Thyroid gland (tissue), 4 donors: ENCODE data around the gene POLR2L.

Source experiments
- POLR2A ChIP-seq, 2 donors: fragments of 450-650 bp; IDR thresholded peaks; one replicate each; pipeline ENCODE4 v1.6.1; 2017; ENCODE audit warnings: antibody characterized with exemption in 2 of 2, mild to moderate bottlenecking in 2 of 2, moderate library complexity in 1 of 2
- TF ChIP-seq, protein P1 (sequence below), 6 experiments: fragments of 200-600 bp in 3 of 6; fragments of 450-650 bp in 3 of 6; sonication (generic) in 3 of 6; IDR thresholded peaks; one replicate each; pipeline ENCODE4 v1.5.1; 2016 to 2019; ENCODE audit warnings: antibody characterized with exemption in 6 of 6, mild to moderate bottlenecking in 2 of 6, inconsistent platforms in 1 of 6, moderate library complexity in 1 of 6

- TF ChIP-seq POLR2A (IDR thresholded peaks at IDR 0.05): no peak
- TF ChIP-seq, protein P1, sequence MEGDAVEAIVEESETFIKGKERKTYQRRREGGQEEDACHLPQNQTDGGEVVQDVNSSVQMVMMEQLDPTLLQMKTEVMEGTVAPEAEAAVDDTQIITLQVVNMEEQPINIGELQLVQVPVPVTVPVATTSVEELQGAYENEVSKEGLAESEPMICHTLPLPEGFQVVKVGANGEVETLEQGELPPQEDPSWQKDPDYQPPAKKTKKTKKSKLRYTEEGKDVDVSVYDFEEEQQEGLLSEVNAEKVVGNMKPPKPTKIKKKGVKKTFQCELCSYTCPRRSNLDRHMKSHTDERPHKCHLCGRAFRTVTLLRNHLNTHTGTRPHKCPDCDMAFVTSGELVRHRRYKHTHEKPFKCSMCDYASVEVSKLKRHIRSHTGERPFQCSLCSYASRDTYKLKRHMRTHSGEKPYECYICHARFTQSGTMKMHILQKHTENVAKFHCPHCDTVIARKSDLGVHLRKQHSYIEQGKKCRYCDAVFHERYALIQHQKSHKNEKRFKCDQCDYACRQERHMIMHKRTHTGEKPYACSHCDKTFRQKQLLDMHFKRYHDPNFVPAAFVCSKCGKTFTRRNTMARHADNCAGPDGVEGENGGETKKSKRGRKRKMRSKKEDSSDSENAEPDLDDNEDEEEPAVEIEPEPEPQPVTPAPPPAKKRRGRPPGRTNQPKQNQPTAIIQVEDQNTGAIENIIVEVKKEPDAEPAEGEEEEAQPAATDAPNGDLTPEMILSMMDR (IDR thresholded peaks at IDR 0.05): no peak
These were observed 4.4 kb downstream of the POLR2L start for GRCh38 chr11:837990-838307.
